Neutrophil (primary cell): ENCODE measurements around the gene EEA1.

Source experiments
- H3K27ac ChIP-seq: fragments of 200-600 bp; sonication (generic); 2 replicates; pipeline ENCODE4 v1.5.1; 2016; ENCODE audit warnings: mild to moderate bottlenecking, moderate library complexity
- H3K27me3 ChIP-seq: fragments of 200-600 bp; sonication (generic); 2 replicates; pipeline ENCODE4 v1.6.0; 2016; ENCODE audit warnings: mild to moderate bottlenecking
- H3K36me3 ChIP-seq: fragments of 200-600 bp; sonication (generic); 2 replicates; pipeline ENCODE4 v1.5.1; 2017
- H3K4me1 ChIP-seq, 2 experiments: fragments of 200-600 bp in 1 of 2; sonication (generic) in 1 of 2; 1 replicate in 1 of 2; 2 replicates in 1 of 2; pipeline versions ENCODE4 v1.5.1 to v1.6.1; 2013 to 2016; ENCODE audit warnings: low read depth in 1 of 2, low read length in 1 of 2, mild to moderate bottlenecking in 1 of 2, moderate library complexity in 1 of 2; ENCODE audit not compliant: control insufficient read depth in 1 of 2, insufficient read depth in 1 of 2
- H3K4me3 ChIP-seq, 2 experiments: fragments of 200-600 bp in 1 of 2; sonication (generic) in 1 of 2; 1 replicate in 1 of 2; 2 replicates in 1 of 2; pipeline ENCODE4 v1.5.1; 2013 to 2016; ENCODE audit warnings: low read depth in 1 of 2, low read length in 1 of 2, mild to moderate bottlenecking in 1 of 2, moderate library complexity in 1 of 2
- H3K9me3 ChIP-seq: fragments of 200-600 bp; sonication (generic); 2 replicates; pipeline ENCODE4 v1.5.1; 2016
- CTCF ChIP-seq: fragments of 200-600 bp; sonication (generic); IDR thresholded peaks from 2 replicates; pipeline ENCODE4 v1.5.1; 2016; ENCODE audit warnings: antibody characterized with exemption

Gene EEA1

GRCh38 chr12:92735131-92735721, 193.9 kb downstream of the EEA1 start:
- no peak overlapping the region for H3K27ac ChIP-seq
- H3K4me1 ChIP-seq, result no peaks in the 10 kb centered on the region
- H3K9me3 ChIP-seq, result no peaks in the 10 kb centered on the region
- H3K27me3 ChIP-seq, result no peaks in the 10 kb centered on the region
- H3K36me3 ChIP-seq, result no peaks in the 10 kb centered on the region
- H3K4me3 ChIP-seq, result no peak overlapping the region
- no peak for TF ChIP-seq CTCF

GRCh38 chr12:92733661-92734060, 195.4 kb downstream of the EEA1 start:
- no peaks in the 10 kb centered on the region for H3K4me1 ChIP-seq
- H3K36me3 ChIP-seq, result no peaks in the 10 kb centered on the region
- no peaks in the 10 kb centered on the region for H3K27me3 ChIP-seq
- H3K9me3 ChIP-seq, result no peaks in the 10 kb centered on the region
- H3K4me3 ChIP-seq, result no peak overlapping the region
- TF ChIP-seq CTCF, result no peak
- no peak overlapping the region for H3K27ac ChIP-seq

GRCh38 chr12:92733181-92733580, 195.9 kb downstream of the EEA1 start:
- no peak overlapping the region for H3K4me3 ChIP-seq
- no peaks in the 10 kb centered on the region for H3K27me3 ChIP-seq
- no peak for TF ChIP-seq CTCF

GRCh38 chr12:92732716-92733115, 196.4 kb downstream of the EEA1 start:
- H3K9me3 ChIP-seq, result no peaks in the 10 kb centered on the region
- H3K27me3 ChIP-seq, result no peaks in the 10 kb centered on the region
- H3K27ac ChIP-seq, result no peak overlapping the region
- H3K4me1 ChIP-seq, result no peaks in the 10 kb centered on the region
- no peak overlapping the region for H3K4me3 ChIP-seq
- no peak for TF ChIP-seq CTCF
- H3K36me3 ChIP-seq, result no peaks in the 10 kb centered on the region

More at GRCh38 chr12:92733181-92733580, 195.9 kb downstream of the EEA1 start:
- Histone ChIP-seq H3K9me3 (no peaks in the 10 kb centered on the region), H3K36me3 (no peaks in the 10 kb centered on the region), H3K4me1 (no peaks in the 10 kb centered on the region), H3K27ac (no peak overlapping the region)

- no peak overlapping the region for H3K27ac ChIP-seq
- H3K4me3 ChIP-seq, result no peak overlapping the region
- TF ChIP-seq CTCF, result no peak
- no peaks in the 10 kb centered on the region for H3K4me1 ChIP-seq
- no peaks in the 10 kb centered on the region for H3K27me3 ChIP-seq
- H3K36me3 ChIP-seq, result no peaks in the 10 kb centered on the region
- no peaks in the 10 kb centered on the region for H3K9me3 ChIP-seq
Observed at GRCh38 chr12:92732216-92732615, 196.9 kb downstream of the EEA1 start.

GRCh38 chr12:92730758-92731157, 198.3 kb downstream of the EEA1 start:
- Histone ChIP-seq H3K4me3 (no peak overlapping the region), H3K36me3 (no peaks in the 10 kb centered on the region), H3K27ac (no peak overlapping the region), H3K9me3 (no peaks in the 10 kb centered on the region), H3K27me3 (no peaks in the 10 kb centered on the region), H3K4me1 (no peaks in the 10 kb centered on the region)
- no peak for TF ChIP-seq CTCF
